T-helper 22 cell (primary cell): ENCODE results near the gene UBE2QL1.
"Not testable (repeated sequence)": the region's sequence is repeated elsewhere in the genome, so short reads cannot be mapped to it uniquely, and the experiment has no call there.

Experiments used
- DNase-seq: peaks from one replicate; pipeline ENCODE4 v3.0.0-alpha.2; 2020; ENCODE audit warnings: low read depth

UBE2QL1 gene

GRCh38 chr5:6497262-6497661, 48.6 kb downstream of the UBE2QL1 start:
- no peak for DNase-seq

GRCh38 chr5:6498968-6499367, 50.3 kb downstream of the UBE2QL1 start:
- DNase-seq = no peak

GRCh38 chr5:6501701-6502100, 53.0 kb downstream of the UBE2QL1 start:
- DNase-seq = no peak

GRCh38 chr5:6502421-6502820, 53.8 kb downstream of the UBE2QL1 start:
- no peak for DNase-seq

GRCh38 chr5:6503342-6503741, 54.7 kb downstream of the UBE2QL1 start:
- DNase-seq = no peak

- DNase-seq = no peak
These were observed 56.2 kb downstream of the UBE2QL1 start for GRCh38 chr5:6504677-6505415.

- DNase-seq = no peak
These were observed 56.7 kb downstream of the UBE2QL1 start for GRCh38 chr5:6505416-6505755.

GRCh38 chr5:6505783-6506557, 57.3 kb downstream of the UBE2QL1 start:
- no peak for DNase-seq

- no peak for DNase-seq
These were observed 58.0 kb downstream of the UBE2QL1 start for GRCh38 chr5:6506611-6507010.

GRCh38 chr5:6508931-6509330, 60.3 kb downstream of the UBE2QL1 start:
- no peak for DNase-seq

- no peak for DNase-seq
These were observed 61.5 kb downstream of the UBE2QL1 start for GRCh38 chr5:6510132-6510531.

GRCh38 chr5:6510973-6511372, 62.3 kb downstream of the UBE2QL1 start:
- no peak for DNase-seq

- not testable (repeated sequence) for DNase-seq
These were observed 67.2 kb downstream of the UBE2QL1 start for GRCh38 chr5:6515812-6516211.

GRCh38 chr5:6516823-6517222, 68.2 kb downstream of the UBE2QL1 start:
- no peak for DNase-seq

- no peak for DNase-seq
These were observed 68.9 kb downstream of the UBE2QL1 start for GRCh38 chr5:6517510-6517909.

- DNase-seq = no peak
These were observed 69.8 kb downstream of the UBE2QL1 start for GRCh38 chr5:6518298-6519057.

GRCh38 chr5:6520201-6520600, 71.5 kb downstream of the UBE2QL1 start:
- no peak for DNase-seq

GRCh38 chr5:6522331-6522730, 73.7 kb downstream of the UBE2QL1 start:
- DNase-seq = no peak

GRCh38 chr5:6522923-6523322, 74.3 kb downstream of the UBE2QL1 start:
- no peak for DNase-seq

- DNase-seq = no peak
These were observed 76.8 kb downstream of the UBE2QL1 start for GRCh38 chr5:6525422-6525821.

- DNase-seq = no peak
These were observed 77.3 kb downstream of the UBE2QL1 start for GRCh38 chr5:6525910-6526309.

- no peak for DNase-seq
These were observed 79.2 kb downstream of the UBE2QL1 start for GRCh38 chr5:6527749-6528455.
